K562 (cell line): ENCODE measurements around the gene MBNL1. TPM values are rescaled to one million over a fixed set of nuclear protein-coding genes. Genes with fewer than 3 reads are reported as not detected.

Experiments
- AFF1 ChIP-seq, 2 experiments: fragments of 450-650 bp; IDR thresholded peaks; 2 replicates each; pipeline ENCODE4 v1.6.1; 2018; ENCODE audit warnings: mild to moderate bottlenecking in 2 of 2, low read depth in 1 of 2; ENCODE audit not compliant: partially characterized antibody in 2 of 2
- CBFA2T3 ChIP-seq: fragments of 450-650 bp; IDR thresholded peaks from 2 replicates; pipeline ENCODE4 v1.6.1; 2017
- CREB5 ChIP-seq: fragments of 250-450 bp; sonication (Bioruptor Pico); IDR thresholded peaks from 2 replicates; pipeline ENCODE4 v1.5.0; 2020; ENCODE audit warnings: mild to moderate bottlenecking
- HMBOX1 ChIP-seq: sonication (generic); IDR thresholded peaks from 2 replicates; pipeline ENCODE4 v1.6.1; 2016
- NCOA2 ChIP-seq, 2 experiments: fragments of 450-650 bp; IDR thresholded peaks; 2 replicates each; pipeline ENCODE4 v1.6.1; 2018; ENCODE audit warnings: mild to moderate bottlenecking in 2 of 2, moderate library complexity in 1 of 2; ENCODE audit not compliant: partially characterized antibody in 2 of 2
- NCOR1 ChIP-seq: fragments of 450-650 bp; IDR thresholded peaks from 2 replicates; pipeline ENCODE4 v1.6.1; 2016; ENCODE audit warnings: mild to moderate bottlenecking, moderate library complexity
- REST ChIP-seq, 2 experiments: fragments of 450-650 bp; formaldehyde crosslinking in 1 of 2; IDR thresholded peaks; 2 replicates each; pipeline versions ENCODE4 v1.4.0 to v1.6.1; 2014 to 2020; ENCODE audit warnings: mild to moderate bottlenecking in 2 of 2, borderline replicate concordance in 1 of 2, low read depth in 1 of 2
- RFX1 ChIP-seq: fragments of 450-650 bp; IDR thresholded peaks from 2 replicates; pipeline ENCODE4 v1.6.1; 2016; ENCODE audit warnings: mild to moderate bottlenecking, moderate library complexity
- SAFB2 ChIP-seq: fragments of 200-400 bp; formaldehyde crosslinking; IDR thresholded peaks from 2 replicates; pipeline ENCODE4 v1.6.1; 2018; ENCODE audit warnings: borderline replicate concordance, low read length, low read depth, moderate library complexity; ENCODE audit not compliant: severe bottlenecking
- SP1 ChIP-seq: sonication (generic); formaldehyde crosslinking; IDR thresholded peaks from 2 replicates; pipeline ENCODE4 v1.8.1; 2022; ENCODE audit warnings: mild to moderate bottlenecking, missing genetic modification reagents
- ZNF354B ChIP-seq: fragments of 250-450 bp; sonication (Bioruptor Pico); IDR thresholded peaks from 2 replicates; pipeline ENCODE4 v1.4.0; 2020
- ZZZ3 ChIP-seq: fragments of 450-650 bp; IDR thresholded peaks from 2 replicates; pipeline ENCODE4 v1.6.1; 2016; ENCODE audit warnings: antibody characterized with exemption, mild to moderate bottlenecking, moderate library complexity
- polyA plus RNA-seq, 8 experiments: library from polyadenylated mRNA; depleted of rRNA in 4 of 8; stranded (reverse) in 5 of 8; unstranded in 3 of 8; fragments of >200 nt; fragmentation: Nextera tagmentation in 2 of 8; fragmentation: Illumina TruSeq in 1 of 8; extraction: Ambion mirVana in 2 of 8; extraction: Trizol in 1 of 8; gene quantifications; 2 replicates each; pipeline versions ENCODE4 v1.2.1 to v1.2.3, GENCODE V29; 2011 to 2014; ENCODE audit warnings: inconsistent platforms in 1 of 8, missing spikeins in 1 of 8
- total RNA-seq, 7 experiments: library from RNA; depleted of rRNA in 6 of 7; stranded (reverse); fragments of >200 nt in 6 of 7; fragmentation: Illumina TruSeq in 2 of 7; extraction: Trizol in 2 of 7; gene quantifications; 2 replicates each; pipeline versions ENCODE4 v1.2.1 to v1.2.3, GENCODE V29; 2011 to 2021; ENCODE audit warnings: low replicate concordance in 1 of 7

Gene MBNL1
- total and polyA plus RNA-seq, 9 of the 15 experiments (the other 6 are each of a cell fraction or from before 2014, with no cell fraction given) = 70.3 to 243 (median 220) TPM

GRCh38 chr3:152319831-152320617, 51.3 kb downstream of the MBNL1 start (continued):
- peak; percentile 64; the same call in 1 of the 2 replicates for TF ChIP-seq HMBOX1
- TF ChIP-seq NCOR1 = peak; percentile 96
- peak in 1 of 2 experiments; percentile 32 for TF ChIP-seq AFF1 (IDR thresholded peaks at IDR 0.05; ENCODE audit: low read depth in 1 of 2, partially characterized antibody in 2 of 2)
- no peak for TF ChIP-seq ZZZ3
- peak; percentile 17; the same call in 1 of the 2 replicates for TF ChIP-seq REST (IDR thresholded peaks at IDR 0.05; ENCODE audit: borderline replicate concordance)
- no peak for TF ChIP-seq REST (CRISPR knock-in tag; IDR thresholded peaks at IDR 0.05; ENCODE audit: low read depth)
- no peak for TF ChIP-seq CREB5 (CRISPR knock-in tag)
- no peak for TF ChIP-seq RFX1
- peak; percentile 21 to 69 for TF ChIP-seq NCOA2 (IDR thresholded peaks at IDR 0.05; ENCODE audit: partially characterized antibody in 2 of 2)
- TF ChIP-seq SAFB2 = no peak
- TF ChIP-seq CBFA2T3 = peak; percentile 97
- TF ChIP-seq SP1 (CRISPR knock-in tag) = no peak; the same call in 1 of the 2 replicates
- TF ChIP-seq ZNF354B (CRISPR knock-in tag) = no peak
